Nephron progenitor cell (in vitro differentiated cells): ENCODE results near the gene ARHGAP9.

ENCODE experiments used
- DNase-seq: peaks from one replicate; pipeline ENCODE4 v3.0.0; 2021
- H3K27ac Mint-ChIP-seq: 2 replicates; pipeline ENCODE4 v1.8.0; 2021; ENCODE audit warnings: mild to moderate bottlenecking, moderate library complexity, mixed read lengths
- H3K27me3 Mint-ChIP-seq: 2 replicates; pipeline ENCODE4 v1.8.0; 2021; ENCODE audit warnings: mild to moderate bottlenecking, low read depth, mixed read lengths; ENCODE audit not compliant: poor library complexity
- H3K36me3 Mint-ChIP-seq: 2 replicates; pipeline ENCODE4 v1.8.0; 2021; ENCODE audit warnings: low read depth, mixed read lengths
- H3K4me1 Mint-ChIP-seq: 2 replicates; pipeline ENCODE4 v1.8.0; 2021; ENCODE audit warnings: mixed read lengths
- H3K4me3 Mint-ChIP-seq: 2 replicates; pipeline ENCODE4 v1.8.0; 2021; ENCODE audit warnings: mild to moderate bottlenecking, moderate library complexity, mixed read lengths
- H3K9me3 Mint-ChIP-seq: 2 replicates; pipeline ENCODE4 v1.8.0; 2021; ENCODE audit warnings: mild to moderate bottlenecking, moderate library complexity, mixed read lengths
- CTCF ChIP-seq: fragments of 200-600 bp; sonication (generic); IDR thresholded peaks from 2 replicates; pipeline ENCODE4 v1.5.0; 2021; ENCODE audit warnings: antibody characterized with exemption

ARHGAP9 gene

GRCh38 chr12:57525615-57526383 lies 46.1 kb upstream of the ARHGAP9 start:
- peaks cover 3% of the 10 kb centered on the region for H3K27me3 Mint-ChIP-seq
- H3K36me3 Mint-ChIP-seq = peaks cover 18% of the 10 kb centered on the region
- no peak for DNase-seq
- H3K4me3 Mint-ChIP-seq = no peak overlapping the region
- H3K4me1 Mint-ChIP-seq = peaks cover 49% of the 10 kb centered on the region
- no peak overlapping the region for H3K27ac Mint-ChIP-seq
- no peaks in the 10 kb centered on the region for H3K9me3 Mint-ChIP-seq
- TF ChIP-seq CTCF = no peak

- peak overlapping the region; percentile 97 for H3K27ac Mint-ChIP-seq
- peak; percentile 18 for DNase-seq
- peaks cover 3% of the 10 kb centered on the region for H3K27me3 Mint-ChIP-seq
- H3K36me3 Mint-ChIP-seq = peaks cover 16% of the 10 kb centered on the region
- no peaks in the 10 kb centered on the region for H3K9me3 Mint-ChIP-seq
- peaks cover 49% of the 10 kb centered on the region for H3K4me1 Mint-ChIP-seq
- no peak for TF ChIP-seq CTCF
- peak overlapping the region; percentile 96 for H3K4me3 Mint-ChIP-seq
Observed at GRCh38 chr12:57524814-57525614, 45.3 kb upstream of the ARHGAP9 start.

- no peaks in the 10 kb centered on the region for H3K9me3 Mint-ChIP-seq
- no peak for TF ChIP-seq CTCF
- no peak for DNase-seq
Observed at GRCh38 chr12:57523706-57524614, 44.3 kb upstream of the ARHGAP9 start.

GRCh38 chr12:57522887-57523705 lies 43.4 kb upstream of the ARHGAP9 start:
- peak; percentile 72 for DNase-seq
- TF ChIP-seq CTCF = no peak
- no peaks in the 10 kb centered on the region for H3K9me3 Mint-ChIP-seq
- peak overlapping the region; percentile 97 for H3K27ac Mint-ChIP-seq
- H3K36me3 Mint-ChIP-seq = peaks cover 22% of the 10 kb centered on the region
- peak overlapping the region; percentile 96 for H3K4me3 Mint-ChIP-seq
- peaks cover 3% of the 10 kb centered on the region for H3K27me3 Mint-ChIP-seq
- H3K4me1 Mint-ChIP-seq = peaks cover 66% of the 10 kb centered on the region

More at GRCh38 chr12:57523706-57524614, 44.3 kb upstream of the ARHGAP9 start:
- Mint-ChIP-seq H3K4me1 (peaks cover 57% of the 10 kb centered on the region), H3K27ac (peak overlapping the region; percentile 97), H3K27me3 (peaks cover 3% of the 10 kb centered on the region), H3K4me3 (peak overlapping the region; percentile 96), H3K36me3 (peaks cover 13% of the 10 kb centered on the region)
